GM21360 (cell line): ENCODE data around the gene KRTAP12-4.
"Not testable (repeated sequence)": the region's sequence is repeated elsewhere in the genome, so short reads cannot be mapped to it uniquely, and the experiment has no call there.

ENCODE experiments used
- ATAC-seq: cut with Tn5 transposase; IDR thresholded peaks from one replicate; pipeline ENCODE4 v1.9.1; 2021; ENCODE audit warnings: mild to moderate bottlenecking, moderate library complexity; ENCODE audit not compliant: unreplicated experiment

The KRTAP12-4 gene, protein sequence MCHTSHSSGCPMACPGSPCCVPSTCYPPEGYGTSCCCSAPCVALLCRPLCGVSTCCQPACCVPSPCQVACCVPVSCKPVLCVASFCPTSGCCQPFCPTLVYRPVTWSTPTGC

GRCh38 chr21:44654576-44655175 is at the start of gene KRTAP12-4:
TSS of gene KRTAP12-4 (minus strand) at chr21:44654659. CDS start at chr21:44654614, 45 bp downstream.
- ATAC-seq, result no peak

GRCh38 chr21:44703731-44704635 is 49.5 kb upstream of the KRTAP12-4 start:
- no peak for ATAC-seq

GRCh38 chr21:44702973-44703730 is 48.7 kb upstream of the KRTAP12-4 start:
- no peak for ATAC-seq

- no peak for ATAC-seq
Measured at GRCh38 chr21:44702111-44702972, 47.9 kb upstream of the KRTAP12-4 start.

- no peak for ATAC-seq
Measured at GRCh38 chr21:44701541-44701940, 47.1 kb upstream of the KRTAP12-4 start.

- ATAC-seq, result no peak
Measured at GRCh38 chr21:44701023-44701400, 46.6 kb upstream of the KRTAP12-4 start.

DNA sequence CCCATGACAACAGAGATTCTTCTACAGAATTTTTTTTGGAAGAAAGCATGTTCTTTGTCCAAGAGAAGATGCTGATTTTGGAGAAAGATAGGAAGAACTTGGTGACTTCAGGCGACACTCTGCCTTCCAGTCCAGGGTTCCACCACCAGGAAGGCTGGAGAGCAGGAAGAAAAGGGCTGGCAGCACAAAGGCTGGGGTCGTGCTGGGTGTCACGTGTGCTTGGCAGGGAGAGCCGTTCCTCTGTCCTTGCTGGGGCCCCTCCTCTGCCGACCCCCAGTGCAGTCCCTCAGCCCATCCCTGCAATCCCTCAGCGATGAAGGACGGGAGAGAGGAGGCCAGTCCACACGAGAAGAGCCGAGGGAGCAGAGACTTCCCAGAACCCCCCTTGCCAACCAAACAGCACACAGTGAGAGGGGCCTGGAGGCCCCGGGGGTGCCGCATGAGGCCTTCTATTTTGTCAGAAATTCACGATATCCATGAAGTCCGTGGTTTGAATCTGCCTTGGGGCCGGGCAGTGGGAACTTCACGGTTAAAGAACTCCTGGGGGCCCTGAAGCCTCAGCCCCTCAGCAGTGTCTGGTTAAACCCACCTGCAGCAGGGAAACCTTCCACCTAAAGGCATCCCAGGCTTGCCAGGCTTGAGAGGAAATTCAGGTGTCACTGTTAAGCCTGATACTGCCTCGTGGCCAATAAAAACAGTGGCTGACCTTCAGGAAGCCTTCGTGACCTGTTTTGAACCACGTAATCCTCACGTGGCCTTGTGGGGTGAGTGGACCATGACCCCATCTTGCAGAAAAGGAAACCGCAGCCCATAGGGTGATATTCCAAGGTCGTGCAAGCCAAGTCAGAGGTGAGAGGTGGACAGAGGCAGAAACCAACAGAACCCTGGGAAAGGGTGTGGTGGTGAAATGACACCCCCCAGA is 45.9 kb upstream of the KRTAP12-4 start:
- no peak for ATAC-seq

DNA sequence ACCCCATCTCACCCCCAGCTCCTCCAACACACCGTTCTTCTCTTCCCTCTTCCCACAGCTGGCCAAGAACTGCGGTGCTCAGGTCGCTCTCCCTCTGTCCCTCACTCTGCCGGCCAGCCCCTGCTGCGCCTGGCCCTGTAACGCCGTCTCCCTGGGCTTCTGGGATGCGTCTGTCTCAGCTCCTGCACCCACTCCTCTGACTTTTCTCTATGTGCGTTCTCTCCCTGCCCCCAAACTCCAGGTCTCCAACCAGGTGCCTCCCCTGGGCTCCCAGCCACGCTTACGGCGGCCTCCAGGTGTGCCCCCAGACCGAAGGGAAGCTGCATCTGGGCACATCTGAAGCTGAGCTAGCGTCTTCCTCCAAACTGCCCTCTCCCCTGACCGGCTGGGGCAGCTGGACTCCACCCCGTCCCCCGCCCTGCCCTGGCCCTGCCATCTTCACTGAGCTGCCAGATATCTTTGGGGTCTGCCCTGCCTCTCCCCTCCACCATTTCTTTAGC is 45.1 kb upstream of the KRTAP12-4 start:
- no peak for ATAC-seq

DNA sequence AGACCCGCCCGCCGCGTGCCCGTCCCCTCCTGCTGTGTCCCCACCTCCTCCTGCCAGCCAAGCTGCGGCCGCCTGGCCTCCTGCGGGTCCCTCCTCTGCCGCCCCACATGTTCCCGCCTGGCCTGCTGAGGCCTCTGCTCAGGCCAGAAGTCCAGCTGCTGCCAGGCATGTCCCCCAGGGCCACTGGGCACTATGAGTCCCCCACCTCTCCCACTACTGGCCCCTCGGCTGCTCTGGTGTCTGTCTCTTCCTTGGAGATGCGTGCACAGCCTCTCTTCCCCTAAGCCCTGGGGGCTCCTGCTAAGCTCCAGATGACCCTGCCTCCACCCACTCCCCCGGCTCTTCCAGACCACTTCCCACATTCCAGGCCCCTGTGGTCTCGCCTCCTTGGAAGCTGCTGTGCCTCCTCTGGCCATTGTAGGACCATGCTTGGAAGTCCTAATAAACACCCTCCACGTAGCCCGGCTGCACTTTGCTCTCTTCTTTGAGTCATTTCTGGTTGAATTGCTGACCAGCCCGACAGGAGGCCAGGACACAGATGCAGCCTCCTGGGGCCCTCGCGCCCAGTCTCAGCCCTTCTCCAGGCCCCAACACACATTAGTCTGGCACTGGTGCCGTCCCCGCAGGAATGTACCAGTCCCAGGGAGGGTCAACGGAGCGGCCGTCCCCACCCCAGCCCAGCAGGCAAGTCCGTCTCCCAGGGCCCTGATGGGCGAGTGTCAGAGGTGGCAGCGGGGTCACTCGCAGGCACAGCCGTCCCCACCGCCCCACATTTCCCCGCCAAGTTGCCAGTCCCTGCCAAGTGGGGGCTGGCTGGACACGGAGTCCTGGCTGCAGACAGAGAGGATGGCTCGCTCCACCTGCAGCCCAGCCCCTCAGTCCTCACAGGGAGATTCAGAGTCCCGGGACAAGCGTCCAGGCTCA is 43.6 kb upstream of the KRTAP12-4 start:
- ATAC-seq, result no peak

GRCh38 chr21:44697172-44697810 is 42.8 kb upstream of the KRTAP12-4 start, which contains the start of gene KRTAP10-12:
TSS of gene KRTAP10-12 (plus strand) at chr21:44697172. CDS start at chr21:44697202, 30 bp downstream.
- not testable (repeated sequence) for ATAC-seq

GRCh38 chr21:44696572-44696971 is 42.1 kb upstream of the KRTAP12-4 start:
- no peak for ATAC-seq

- ATAC-seq, result no peak
Measured at GRCh38 chr21:44695641-44696040, 41.2 kb upstream of the KRTAP12-4 start.

DNA sequence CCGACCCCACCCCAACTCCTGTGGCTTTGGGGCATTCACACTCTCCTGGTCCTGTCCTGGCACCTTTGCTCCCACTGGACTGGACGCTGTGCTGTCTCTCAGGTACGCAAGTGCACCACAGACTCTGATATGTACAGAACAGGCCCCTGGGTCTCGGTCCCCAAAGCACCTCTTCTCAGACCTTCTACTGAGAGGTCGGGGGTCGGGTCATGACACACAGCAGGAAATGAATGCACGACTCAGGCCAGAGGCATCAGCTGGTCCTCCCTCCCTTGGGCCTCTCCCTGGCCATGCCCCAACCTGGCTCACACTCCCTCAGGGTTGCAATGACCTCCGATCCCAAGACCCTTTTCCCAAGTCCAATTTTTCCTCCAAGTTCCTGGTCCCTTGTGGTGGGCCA is 40.7 kb upstream of the KRTAP12-4 start:
- ATAC-seq, result no peak

DNA sequence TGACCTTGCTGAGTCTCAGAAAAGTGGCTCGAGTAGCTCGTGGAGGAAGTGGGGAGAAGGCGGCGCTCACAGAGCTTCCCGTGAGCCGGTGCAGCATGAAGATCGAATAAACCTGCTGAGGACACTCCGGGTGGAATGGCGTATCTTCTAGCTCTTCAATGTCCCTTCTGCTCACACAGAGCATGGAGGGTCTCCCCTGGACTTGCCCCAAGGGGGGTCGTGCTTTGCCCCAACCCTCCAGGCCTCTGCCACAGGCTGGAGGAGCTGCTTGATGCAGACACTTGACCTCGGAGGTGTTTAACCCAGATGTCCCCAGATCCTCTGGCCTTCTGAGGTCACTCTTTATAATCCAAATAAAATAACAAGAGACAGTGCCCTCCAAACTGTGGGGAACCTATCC is 40.3 kb upstream of the KRTAP12-4 start:
- ATAC-seq, result no peak

DNA sequence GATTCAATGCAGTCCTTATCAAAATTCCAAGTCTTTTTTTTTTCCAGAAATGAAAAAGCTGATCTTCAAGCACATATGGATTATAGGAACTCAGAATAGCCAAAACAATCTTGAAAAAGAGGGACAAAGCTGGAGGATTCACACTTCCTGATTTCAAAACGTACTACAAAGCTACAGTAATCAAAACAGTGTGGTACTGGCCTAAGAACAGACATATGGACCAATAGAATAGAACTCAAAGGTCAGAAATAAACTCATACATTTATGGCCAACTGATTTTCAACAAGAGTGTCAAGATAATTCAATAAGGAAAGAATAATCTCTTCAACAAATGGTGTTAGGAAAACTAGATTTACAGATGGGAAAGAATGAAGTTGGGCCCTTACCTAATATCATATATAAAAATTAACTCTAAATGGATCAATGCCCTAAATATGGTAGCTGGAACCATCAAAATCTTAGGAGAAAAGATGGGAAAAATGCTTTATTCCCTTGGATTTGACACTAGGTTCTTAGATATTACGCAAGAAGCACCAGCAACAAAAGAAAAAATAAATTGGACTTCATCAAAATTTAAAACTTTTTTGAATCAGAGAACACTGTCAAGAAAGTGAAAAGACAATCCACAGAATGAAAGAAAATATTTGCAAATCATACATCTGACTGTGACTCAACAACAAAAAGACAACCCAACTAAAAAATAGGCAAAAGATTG is 38.5 kb upstream of the KRTAP12-4 start:
- ATAC-seq, result no peak

GRCh38 chr21:44691686-44692085 is 37.2 kb upstream of the KRTAP12-4 start:
- no peak for ATAC-seq

DNA sequence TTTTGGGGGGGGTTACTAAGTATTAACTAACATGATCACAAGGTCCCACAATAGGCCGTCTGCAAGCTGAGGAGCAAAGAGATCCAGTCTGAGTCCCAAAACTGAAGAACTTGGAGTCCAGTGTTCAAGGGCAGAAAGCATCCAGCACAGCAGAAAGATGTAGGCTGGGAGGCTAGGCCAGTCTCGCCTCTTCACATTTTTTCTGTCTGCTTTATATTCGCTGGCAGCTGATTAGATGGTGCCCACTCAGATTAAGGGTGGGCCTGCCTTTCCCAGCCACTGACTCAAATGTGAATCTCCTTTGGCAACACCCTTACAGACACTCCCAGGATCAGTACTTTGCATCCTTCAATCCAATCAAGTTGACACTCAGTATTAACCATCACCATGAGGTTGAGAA is 35.3 kb upstream of the KRTAP12-4 start:
- not testable (repeated sequence) for ATAC-seq
